HepG2 (cell line): ENCODE results near the gene PARVB. TPM values are rescaled to one million over a fixed set of nuclear protein-coding genes. Genes with fewer than 3 reads are reported as not detected.

Source experiments
- ATAC-seq: fragments of 200-7000 bp; cut with Tn5 transposase; 3 replicates; pipeline ENCODE4 v1.9.1; 2020; ENCODE audit warnings: mild to moderate bottlenecking, moderate library complexity
- BruUV-seq: library from RNA; stranded (reverse); fragments of 400-500 nt; replicated peaks from 2 replicates; lab custom pipeline; 2021; lab: Mats Ljungman, UMichigan
- CTCF ChIA-PET: fragments of 300-600 bp; formaldehyde crosslinking; extraction: SDS; loops from one replicate; lab custom pipeline; 2021; ENCODE audit warnings: low total read pairs, inconsistent platforms, low intra/inter-chr PET ratio; lab: Yijun Ruan, JAX
- POLR2A ChIA-PET: fragments of 350-600 bp; sonication (Branson Sonifier 250); formaldehyde crosslinking; loops from one replicate; lab custom pipeline; 2020; ENCODE audit warnings: antibody characterized with exemption, inconsistent platforms; lab: Yijun Ruan, JAX
- DNase-seq: peaks from one replicate; pipeline ENCODE4 v3.0.0-alpha.2; 2015; ENCODE audit warnings: low spot score
- FAIRE-seq: peaks from 3 replicates; lab custom pipeline; 2011; peaks lifted over from hg19 to GRCh38; lab: Jason Lieb, UNC
- H2AFZ ChIP-seq: one replicate; pipeline ENCODE4 v1.6.1; 2011; ENCODE audit warnings: low read length, inconsistent platforms
- H3K27ac ChIP-seq: fragments of 300-600 bp; 3 replicates; pipeline ENCODE4 v1.8.0; 2011; ENCODE audit warnings: mixed run types, mild to moderate bottlenecking, mixed read lengths, low read length, inconsistent platforms; ENCODE audit not compliant: insufficient read depth; ENCODE audit errors: extremely low read length
- H3K27me3 ChIP-seq, 2 experiments: fragments of 200-600 bp in 1 of 2; 2 replicates in 1 of 2; 3 replicates in 1 of 2; pipeline versions ENCODE4 v1.6.0 to v1.8.0; 2011; ENCODE audit warnings: low read length in 2 of 2, mild to moderate bottlenecking in 2 of 2, moderate library complexity in 2 of 2, inconsistent platforms in 1 of 2; ENCODE audit not compliant: insufficient read depth in 2 of 2, control insufficient read depth in 1 of 2
- H3K36me3 ChIP-seq, 2 experiments: fragments of 200-600 bp in 1 of 2; replicated peaks in 1 of 2; 2 replicates in 1 of 2; 3 replicates in 1 of 2; pipeline versions ENCODE4 v1.5.1 to v1.8.0; 2011; ENCODE audit warnings: low read length in 2 of 2, inconsistent platforms in 1 of 2; ENCODE audit not compliant: insufficient read depth in 2 of 2, control insufficient read depth in 1 of 2
- H3K4me1 ChIP-seq: 2 replicates; pipeline ENCODE4 v1.5.1; 2012; ENCODE audit warnings: low read length, inconsistent platforms; ENCODE audit not compliant: insufficient read depth
- H3K4me2 ChIP-seq: 2 replicates; pipeline ENCODE4 v1.6.0; 2011; ENCODE audit warnings: low read depth, low read length, inconsistent platforms
- H3K4me3 ChIP-seq, 3 experiments: fragments of 200-600 bp in 1 of 3; sonication (generic), shearing (Covaris generic) in 1 of 3; replicated peaks in 1 of 3; 2 replicates each; pipeline ENCODE4 v1.5.1; 2011 to 2016; ENCODE audit warnings: low read length in 3 of 3, inconsistent platforms in 2 of 3, low read depth in 2 of 3, mild to moderate bottlenecking in 2 of 3, control low read depth in 1 of 3, mixed read lengths in 1 of 3; ENCODE audit not compliant: insufficient read depth in 1 of 3
- H3K79me2 ChIP-seq: one replicate; pipeline ENCODE4 v1.6.1; 2011; ENCODE audit warnings: low read length, inconsistent platforms; ENCODE audit not compliant: insufficient read depth
- H3K9ac ChIP-seq: 2 replicates; pipeline ENCODE4 v1.6.0; 2011; ENCODE audit warnings: mild to moderate bottlenecking, low read depth, low read length, inconsistent platforms; ENCODE audit not compliant: insufficient read depth
- H3K9me3 ChIP-seq: 2 replicates; pipeline ENCODE4 v1.5.1; 2012; ENCODE audit warnings: mild to moderate bottlenecking, low read length
- H4K20me1 ChIP-seq: 2 replicates; pipeline ENCODE4 v1.6.0; 2011; ENCODE audit warnings: inconsistent platforms, mild to moderate bottlenecking, low read length, moderate library complexity; ENCODE audit not compliant: insufficient read depth
- BRD4 ChIP-seq: sonication (generic); formaldehyde crosslinking; IDR thresholded peaks from 2 replicates; pipeline ENCODE4 v1.4.0; 2020; ENCODE audit warnings: missing genetic modification reagents
- GABPB1 ChIP-seq: IDR thresholded peaks from 2 replicates; pipeline ENCODE4 v1.6.1; 2016; ENCODE audit warnings: mild to moderate bottlenecking, missing genetic modification reagents, moderate library complexity, missing compliant biosample characterization
- MBD4 ChIP-seq: IDR thresholded peaks from 2 replicates; pipeline ENCODE4 v1.6.1; 2012; ENCODE audit warnings: low read length, inconsistent platforms, borderline replicate concordance
- NKX3-1 ChIP-seq: sonication (generic); formaldehyde crosslinking; IDR thresholded peaks from 2 replicates; pipeline ENCODE4 v1.5.0; 2020; ENCODE audit warnings: missing genetic modification reagents
- PITX1 ChIP-seq: sonication (generic); formaldehyde crosslinking; IDR thresholded peaks from 2 replicates; pipeline ENCODE4 v1.5.1; 2020; ENCODE audit warnings: mild to moderate bottlenecking, missing genetic modification reagents
- ZBTB21 ChIP-seq: sonication (generic); formaldehyde crosslinking; IDR thresholded peaks from 2 replicates; pipeline ENCODE4 v1.4.0; 2020; ENCODE audit warnings: missing genetic modification reagents
- ZIK1 ChIP-seq: sonication (generic); formaldehyde crosslinking; IDR thresholded peaks from 2 replicates; pipeline ENCODE4 v1.5.0; 2020; ENCODE audit warnings: mild to moderate bottlenecking, low read depth, missing genetic modification reagents, borderline replicate concordance
- ZNF549 ChIP-seq: sonication (generic); formaldehyde crosslinking; IDR thresholded peaks from 2 replicates; pipeline ENCODE4 v1.5.0; 2020; ENCODE audit warnings: missing genetic modification reagents
- ZNF816 ChIP-seq: sonication (generic); formaldehyde crosslinking; IDR thresholded peaks from 2 replicates; pipeline ENCODE4 v1.8.0; 2022; ENCODE audit warnings: missing genetic modification reagents, mild to moderate bottlenecking, borderline replicate concordance
- ZSCAN5A ChIP-seq: sonication (generic); formaldehyde crosslinking; IDR thresholded peaks from 2 replicates; pipeline ENCODE4 v1.8.0; 2022; ENCODE audit warnings: mild to moderate bottlenecking, missing genetic modification reagents, borderline replicate concordance
- WGBS: methylation state at CpG from one replicate; pipeline ENCODE4 v1.1.6; 2017; ENCODE audit warnings: low lambda C conversion rate; 5-methylcytosine and 5-hydroxymethylcytosine counted together
- in situ Hi-C: cut with HindIII; loops from 2 replicates; pipeline ENCODE4 v1.10.0; 2017; ENCODE audit warnings: low pct_unique_long_range_greater_than_20kb; ENCODE audit not compliant: extremely low pct_ligation_motif_present
- intact Hi-C: fragments of 100-400 bp; cut with micrococcal nuclease; formaldehyde crosslinking; loops from one replicate; pipeline ENCODE4 v1.10.0; 2022; ENCODE audit not compliant: unreplicated experiment
- polyA plus RNA-seq, 8 experiments: library from polyadenylated mRNA; depleted of rRNA in 3 of 8; stranded (reverse) in 7 of 8; unstranded in 1 of 8; fragments of >200 nt; fragmentation: Illumina TruSeq in 4 of 8; extraction: Trizol in 4 of 8; gene quantifications; 2 replicates each; pipeline versions ENCODE4 v1.2.1 to v1.2.3, GENCODE V29; 2011 to 2016; ENCODE audit warnings: low read depth in 4 of 8, missing spikeins in 1 of 8, mixed read lengths in 1 of 8; ENCODE audit not compliant: insufficient read depth in 1 of 8
- total RNA-seq, 5 experiments: library from RNA; depleted of rRNA; stranded (reverse); fragments of >200 nt; fragmentation: Illumina TruSeq; extraction: Trizol; gene quantifications; 2 replicates each; pipeline ENCODE4 v1.2.3, GENCODE V29; 2016; ENCODE audit warnings: low read depth in 1 of 5
- TF ChIP-seq, protein P1 (sequence below): sonication (generic); formaldehyde crosslinking; IDR thresholded peaks from 2 replicates; pipeline ENCODE4 v1.8.1; 2022; ENCODE audit warnings: mild to moderate bottlenecking, missing genetic modification reagents
- TF ChIP-seq, protein P2 (sequence below): sonication (generic); formaldehyde crosslinking; IDR thresholded peaks from 2 replicates; pipeline ENCODE4 v1.5.0; 2020; ENCODE audit warnings: missing genetic modification reagents, mild to moderate bottlenecking, borderline replicate concordance
- TF ChIP-seq, protein P3 (sequence below): IDR thresholded peaks from 2 replicates; pipeline ENCODE4 v1.4.0; 2020; ENCODE audit warnings: mild to moderate bottlenecking, missing genetic modification reagents
- TF ChIP-seq, protein P4 (sequence below): sonication (generic); formaldehyde crosslinking; conservative IDR thresholded peaks from 2 replicates; pipeline ENCODE4 v1.5.0; 2020; ENCODE audit warnings: missing genetic modification reagents

The PARVB gene
- total and polyA plus RNA-seq, 2 of the 13 experiments (the other 11 are each of a cell fraction or from before 2014, with no cell fraction given) = 0.11 to 0.15 TPM

DNA sequence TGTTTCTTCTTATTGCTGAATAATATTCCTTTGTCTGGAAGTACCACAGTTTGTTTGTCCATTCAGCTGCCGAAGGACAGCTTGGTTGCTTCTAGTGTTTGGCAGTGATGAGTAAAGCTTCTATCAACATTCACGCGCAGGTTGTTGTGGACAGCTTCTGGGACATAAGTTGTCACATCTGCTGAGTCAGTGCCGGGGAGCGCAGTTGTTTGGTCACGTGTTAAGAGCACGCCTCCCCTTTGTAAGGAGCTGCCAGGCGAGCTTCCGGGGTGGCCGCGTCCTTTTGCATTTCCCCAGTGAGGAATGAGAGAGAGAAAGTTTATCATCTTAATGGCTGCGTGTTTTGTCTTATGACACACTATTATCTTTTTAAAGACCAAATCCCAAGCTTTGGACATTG is 38.6 kb upstream of the PARVB start:
- intact Hi-C loops = no loop called here
- no peak overlapping the region for H3K27ac ChIP-seq
- H3K4me3 ChIP-seq = no peak overlapping the region
- CTCF ChIA-PET = no interaction called here
- H3K79me2 ChIP-seq = no peaks in the 10 kb centered on the region
- no TSS peak for BruUV-seq
- H3K9ac ChIP-seq = no peak overlapping the region
- no peaks in the 10 kb centered on the region for H4K20me1 ChIP-seq
- POLR2A ChIA-PET = no interaction called here
- TF ChIP-seq GABPB1 (CRISPR knock-in tag) (no peak), PITX1 (CRISPR knock-in tag) (no peak), NKX3-1 (CRISPR knock-in tag) (no peak), ZSCAN5A (CRISPR knock-in tag) (no peak), MBD4 (no peak), ZIK1 (CRISPR knock-in tag) (no peak), ZNF549 (CRISPR knock-in tag) (no peak), ZBTB21 (CRISPR knock-in tag) (no peak), BRD4 (CRISPR knock-in tag) (no peak), ZNF816 (CRISPR knock-in tag) (no peak)
- TF ChIP-seq, protein P1, sequence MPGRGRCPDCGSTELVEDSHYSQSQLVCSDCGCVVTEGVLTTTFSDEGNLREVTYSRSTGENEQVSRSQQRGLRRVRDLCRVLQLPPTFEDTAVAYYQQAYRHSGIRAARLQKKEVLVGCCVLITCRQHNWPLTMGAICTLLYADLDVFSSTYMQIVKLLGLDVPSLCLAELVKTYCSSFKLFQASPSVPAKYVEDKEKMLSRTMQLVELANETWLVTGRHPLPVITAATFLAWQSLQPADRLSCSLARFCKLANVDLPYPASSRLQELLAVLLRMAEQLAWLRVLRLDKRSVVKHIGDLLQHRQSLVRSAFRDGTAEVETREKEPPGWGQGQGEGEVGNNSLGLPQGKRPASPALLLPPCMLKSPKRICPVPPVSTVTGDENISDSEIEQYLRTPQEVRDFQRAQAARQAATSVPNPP = no peak
- TF ChIP-seq, protein P2, sequence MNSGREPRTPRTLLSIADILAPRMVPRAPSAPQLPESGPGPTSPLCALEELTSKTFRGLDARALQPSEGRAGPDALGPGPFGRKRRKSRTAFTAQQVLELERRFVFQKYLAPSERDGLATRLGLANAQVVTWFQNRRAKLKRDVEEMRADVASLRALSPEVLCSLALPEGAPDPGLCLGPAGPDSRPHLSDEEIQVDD (CRISPR knock-in tag) = no peak
- TF ChIP-seq, protein P3, sequence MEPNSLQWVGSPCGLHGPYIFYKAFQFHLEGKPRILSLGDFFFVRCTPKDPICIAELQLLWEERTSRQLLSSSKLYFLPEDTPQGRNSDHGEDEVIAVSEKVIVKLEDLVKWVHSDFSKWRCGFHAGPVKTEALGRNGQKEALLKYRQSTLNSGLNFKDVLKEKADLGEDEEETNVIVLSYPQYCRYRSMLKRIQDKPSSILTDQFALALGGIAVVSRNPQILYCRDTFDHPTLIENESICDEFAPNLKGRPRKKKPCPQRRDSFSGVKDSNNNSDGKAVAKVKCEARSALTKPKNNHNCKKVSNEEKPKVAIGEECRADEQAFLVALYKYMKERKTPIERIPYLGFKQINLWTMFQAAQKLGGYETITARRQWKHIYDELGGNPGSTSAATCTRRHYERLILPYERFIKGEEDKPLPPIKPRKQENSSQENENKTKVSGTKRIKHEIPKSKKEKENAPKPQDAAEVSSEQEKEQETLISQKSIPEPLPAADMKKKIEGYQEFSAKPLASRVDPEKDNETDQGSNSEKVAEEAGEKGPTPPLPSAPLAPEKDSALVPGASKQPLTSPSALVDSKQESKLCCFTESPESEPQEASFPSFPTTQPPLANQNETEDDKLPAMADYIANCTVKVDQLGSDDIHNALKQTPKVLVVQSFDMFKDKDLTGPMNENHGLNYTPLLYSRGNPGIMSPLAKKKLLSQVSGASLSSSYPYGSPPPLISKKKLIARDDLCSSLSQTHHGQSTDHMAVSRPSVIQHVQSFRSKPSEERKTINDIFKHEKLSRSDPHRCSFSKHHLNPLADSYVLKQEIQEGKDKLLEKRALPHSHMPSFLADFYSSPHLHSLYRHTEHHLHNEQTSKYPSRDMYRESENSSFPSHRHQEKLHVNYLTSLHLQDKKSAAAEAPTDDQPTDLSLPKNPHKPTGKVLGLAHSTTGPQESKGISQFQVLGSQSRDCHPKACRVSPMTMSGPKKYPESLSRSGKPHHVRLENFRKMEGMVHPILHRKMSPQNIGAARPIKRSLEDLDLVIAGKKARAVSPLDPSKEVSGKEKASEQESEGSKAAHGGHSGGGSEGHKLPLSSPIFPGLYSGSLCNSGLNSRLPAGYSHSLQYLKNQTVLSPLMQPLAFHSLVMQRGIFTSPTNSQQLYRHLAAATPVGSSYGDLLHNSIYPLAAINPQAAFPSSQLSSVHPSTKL (CRISPR knock-in tag) = no peak
- TF ChIP-seq, protein P4, sequence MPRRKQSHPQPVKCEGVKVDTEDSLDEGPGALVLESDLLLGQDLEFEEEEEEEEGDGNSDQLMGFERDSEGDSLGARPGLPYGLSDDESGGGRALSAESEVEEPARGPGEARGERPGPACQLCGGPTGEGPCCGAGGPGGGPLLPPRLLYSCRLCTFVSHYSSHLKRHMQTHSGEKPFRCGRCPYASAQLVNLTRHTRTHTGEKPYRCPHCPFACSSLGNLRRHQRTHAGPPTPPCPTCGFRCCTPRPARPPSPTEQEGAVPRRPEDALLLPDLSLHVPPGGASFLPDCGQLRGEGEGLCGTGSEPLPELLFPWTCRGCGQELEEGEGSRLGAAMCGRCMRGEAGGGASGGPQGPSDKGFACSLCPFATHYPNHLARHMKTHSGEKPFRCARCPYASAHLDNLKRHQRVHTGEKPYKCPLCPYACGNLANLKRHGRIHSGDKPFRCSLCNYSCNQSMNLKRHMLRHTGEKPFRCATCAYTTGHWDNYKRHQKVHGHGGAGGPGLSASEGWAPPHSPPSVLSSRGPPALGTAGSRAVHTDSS (CRISPR knock-in tag) = no peak
- TF ChIP-seq, all 625 proteins: peak for 0
- no peaks in the 10 kb centered on the region for H3K27me3 ChIP-seq
- DNase-seq (no peak), ATAC-seq (no peak), FAIRE-seq (no peak)
- H2AFZ ChIP-seq = no peak overlapping the region
- H3K9me3 ChIP-seq = no peaks in the 10 kb centered on the region
- in situ Hi-C loops = no loop called here
- 90% methylated on average over 11 of the region's 12 CpGs for WGBS
- no peaks in the 10 kb centered on the region for H3K4me1 ChIP-seq
- H3K4me2 ChIP-seq = no peak overlapping the region
- peaks cover 20 to 72% of the 10 kb centered on the region in 2 experiments; a peak in 4 of 5 replicates for H3K36me3 ChIP-seq
